Type B pancreatic cell (in vitro differentiated cells): Measurements from ENCODE around the gene TMC1. TPM values are rescaled to one million over a fixed set of nuclear protein-coding genes. Genes with fewer than 3 reads are reported as not detected.

Source experiments
- DNase-seq: peaks from one replicate; pipeline ENCODE4 v3.0.0; 2021; ENCODE audit warnings: mixed read lengths; ENCODE audit not compliant: unreplicated experiment; ENCODE audit errors: extremely low spot score
- H3K27ac Mint-ChIP-seq: 2 replicates; pipeline ENCODE4 v1.8.0; 2021; ENCODE audit warnings: mild to moderate bottlenecking, mixed read lengths
- H3K27me3 Mint-ChIP-seq: 2 replicates; pipeline ENCODE4 v1.8.0; 2021; ENCODE audit warnings: mixed read lengths
- H3K36me3 Mint-ChIP-seq: 2 replicates; pipeline ENCODE4 v1.8.0; 2021; ENCODE audit warnings: mixed read lengths
- H3K4me1 Mint-ChIP-seq: one replicate; pipeline ENCODE4 v1.8.0; 2021; ENCODE audit warnings: mixed read lengths; ENCODE audit not compliant: unreplicated experiment
- H3K4me3 Mint-ChIP-seq: 2 replicates; pipeline ENCODE4 v1.8.0; 2021; ENCODE audit warnings: mild to moderate bottlenecking, mixed read lengths
- H3K9me3 Mint-ChIP-seq: 2 replicates; pipeline ENCODE4 v1.8.0; 2021; ENCODE audit warnings: mixed read lengths
- total RNA-seq: library from RNA; stranded (reverse); gene quantifications from 2 replicates; pipeline ENCODE4 v1.2.1, GENCODE V29; 2021; ENCODE audit warnings: low replicate concordance
- TF ChIP-seq, protein P1 (sequence below): fragments of 200-600 bp; sonication (generic); conservative IDR thresholded peaks from 2 replicates; pipeline ENCODE4 v1.5.0; 2021; ENCODE audit warnings: antibody characterized with exemption, mild to moderate bottlenecking

The TMC1 gene
- total RNA-seq, 1 donor from 2014 or later: not detected

DNA sequence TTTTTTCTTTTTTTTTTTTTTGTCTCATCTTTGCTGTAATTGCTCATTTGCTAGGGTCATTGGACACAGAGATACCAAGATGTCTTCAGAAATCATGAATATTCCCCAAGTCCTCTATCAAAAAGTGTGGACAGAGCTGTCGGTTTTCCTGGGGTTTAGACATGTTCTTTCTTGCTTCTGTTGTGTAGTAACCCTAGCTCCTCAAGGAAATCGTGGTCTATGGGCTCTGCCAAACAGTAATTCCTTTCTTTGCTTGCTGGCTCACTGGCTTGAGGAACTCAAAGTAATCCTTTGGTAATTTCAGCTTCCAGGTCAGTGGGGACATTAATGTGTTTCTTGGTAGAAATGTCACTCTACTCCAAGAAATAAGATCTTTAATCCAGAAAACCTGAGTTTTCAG is 101.7 kb downstream of the TMC1 start:
- TF ChIP-seq, protein P1, sequence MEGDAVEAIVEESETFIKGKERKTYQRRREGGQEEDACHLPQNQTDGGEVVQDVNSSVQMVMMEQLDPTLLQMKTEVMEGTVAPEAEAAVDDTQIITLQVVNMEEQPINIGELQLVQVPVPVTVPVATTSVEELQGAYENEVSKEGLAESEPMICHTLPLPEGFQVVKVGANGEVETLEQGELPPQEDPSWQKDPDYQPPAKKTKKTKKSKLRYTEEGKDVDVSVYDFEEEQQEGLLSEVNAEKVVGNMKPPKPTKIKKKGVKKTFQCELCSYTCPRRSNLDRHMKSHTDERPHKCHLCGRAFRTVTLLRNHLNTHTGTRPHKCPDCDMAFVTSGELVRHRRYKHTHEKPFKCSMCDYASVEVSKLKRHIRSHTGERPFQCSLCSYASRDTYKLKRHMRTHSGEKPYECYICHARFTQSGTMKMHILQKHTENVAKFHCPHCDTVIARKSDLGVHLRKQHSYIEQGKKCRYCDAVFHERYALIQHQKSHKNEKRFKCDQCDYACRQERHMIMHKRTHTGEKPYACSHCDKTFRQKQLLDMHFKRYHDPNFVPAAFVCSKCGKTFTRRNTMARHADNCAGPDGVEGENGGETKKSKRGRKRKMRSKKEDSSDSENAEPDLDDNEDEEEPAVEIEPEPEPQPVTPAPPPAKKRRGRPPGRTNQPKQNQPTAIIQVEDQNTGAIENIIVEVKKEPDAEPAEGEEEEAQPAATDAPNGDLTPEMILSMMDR: no peak
- Mint-ChIP-seq H3K27ac (no peak overlapping the region), H3K36me3 (no peaks in the 10 kb centered on the region), H3K9me3 (no peaks in the 10 kb centered on the region), H3K4me3 (no peak overlapping the region), H3K27me3 (no peaks in the 10 kb centered on the region), H3K4me1 (no peaks in the 10 kb centered on the region)
- DNase-seq: no peak

DNA sequence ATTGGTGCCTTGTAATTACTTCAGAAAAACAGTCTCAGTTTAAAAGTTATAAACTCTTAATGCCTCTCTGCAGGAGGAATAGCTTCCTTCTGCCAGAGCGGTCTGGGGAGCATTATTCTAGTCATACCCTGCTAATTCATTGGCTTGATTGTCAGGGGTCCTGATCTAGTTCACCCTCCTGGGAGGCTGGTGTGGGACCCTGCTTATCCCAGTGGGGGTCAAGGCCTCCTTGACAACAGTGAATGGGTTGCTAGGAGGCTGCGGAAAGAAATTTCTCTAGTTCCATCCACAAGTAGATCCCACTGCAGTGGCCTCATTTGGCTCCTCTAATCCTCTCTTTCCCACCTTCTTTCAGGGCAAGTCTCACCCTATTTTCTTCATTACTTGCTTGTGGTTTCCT is 105.7 kb downstream of the TMC1 start:
- DNase-seq: no peak
- H3K9me3 Mint-ChIP-seq: no peaks in the 10 kb centered on the region

DNA sequence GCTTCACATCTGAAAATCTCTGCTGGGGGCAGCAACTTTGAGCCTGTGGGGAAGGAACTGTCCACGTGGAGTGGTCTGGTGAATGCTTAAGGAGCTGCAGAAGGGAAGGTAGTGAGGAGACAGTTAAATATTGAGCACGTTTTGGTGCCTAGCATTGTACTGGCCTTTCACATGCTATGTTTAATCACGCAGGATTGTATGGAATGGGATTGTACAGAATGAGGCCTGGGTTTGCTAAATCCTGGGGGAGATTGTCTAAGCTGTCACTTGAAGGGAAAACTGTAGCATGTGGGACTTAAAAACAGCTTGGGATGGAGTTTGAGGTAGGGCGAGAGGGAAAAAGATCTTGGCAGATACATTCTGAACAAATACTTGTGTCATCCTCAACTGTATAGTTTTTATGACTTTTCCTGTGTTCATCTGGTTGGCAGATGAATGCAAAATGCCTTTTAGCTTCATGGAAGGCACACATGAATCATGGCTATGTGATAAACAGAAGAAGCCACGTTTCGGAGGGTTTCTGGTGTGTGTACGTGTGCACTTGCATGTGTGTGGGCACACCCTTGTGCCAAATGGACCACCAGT is 106.6 kb downstream of the TMC1 start:
- no peaks in the 10 kb centered on the region for H3K27me3 Mint-ChIP-seq
- no peak overlapping the region for H3K4me3 Mint-ChIP-seq
- H3K9me3 Mint-ChIP-seq: no peaks in the 10 kb centered on the region
- TF ChIP-seq, protein P1: no peak
- no peak overlapping the region for H3K27ac Mint-ChIP-seq
- DNase-seq: no peak
- H3K4me1 Mint-ChIP-seq: no peaks in the 10 kb centered on the region
- H3K36me3 Mint-ChIP-seq: no peaks in the 10 kb centered on the region

More for the DNA sequence above, 105.7 kb downstream of the TMC1 start:
- Mint-ChIP-seq H3K4me1 (no peaks in the 10 kb centered on the region), H3K4me3 (no peak overlapping the region), H3K36me3 (no peaks in the 10 kb centered on the region), H3K27ac (no peak overlapping the region), H3K27me3 (no peaks in the 10 kb centered on the region)
- TF ChIP-seq, protein P1: no peak

DNA sequence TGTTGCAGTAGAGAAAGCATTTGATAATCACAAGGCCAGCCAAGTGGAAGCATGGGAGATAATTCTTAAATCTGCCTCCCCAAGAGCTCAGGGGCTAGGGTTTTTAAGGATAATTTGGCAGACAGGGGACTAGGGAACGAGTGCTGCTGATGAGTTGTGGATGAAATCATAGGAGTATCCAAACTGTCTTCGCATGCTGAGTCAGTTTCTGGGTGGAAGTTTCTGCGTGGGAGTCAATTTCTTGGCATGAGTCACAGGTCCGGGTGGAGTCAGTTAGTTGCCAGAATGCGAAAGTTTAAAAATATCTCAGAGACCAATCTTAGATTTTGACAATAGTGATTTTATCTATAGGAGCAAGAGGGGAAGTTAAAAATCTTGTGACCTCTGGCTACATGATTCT is 112.6 kb downstream of the TMC1 start:
- H3K9me3 Mint-ChIP-seq: peaks cover 9% of the 10 kb centered on the region
- H3K27me3 Mint-ChIP-seq: no peaks in the 10 kb centered on the region
- no peak for DNase-seq
- no peaks in the 10 kb centered on the region for H3K4me1 Mint-ChIP-seq
- H3K27ac Mint-ChIP-seq: no peak overlapping the region
- TF ChIP-seq, protein P1: no peak
- no peaks in the 10 kb centered on the region for H3K36me3 Mint-ChIP-seq
- H3K4me3 Mint-ChIP-seq: no peak overlapping the region

DNA sequence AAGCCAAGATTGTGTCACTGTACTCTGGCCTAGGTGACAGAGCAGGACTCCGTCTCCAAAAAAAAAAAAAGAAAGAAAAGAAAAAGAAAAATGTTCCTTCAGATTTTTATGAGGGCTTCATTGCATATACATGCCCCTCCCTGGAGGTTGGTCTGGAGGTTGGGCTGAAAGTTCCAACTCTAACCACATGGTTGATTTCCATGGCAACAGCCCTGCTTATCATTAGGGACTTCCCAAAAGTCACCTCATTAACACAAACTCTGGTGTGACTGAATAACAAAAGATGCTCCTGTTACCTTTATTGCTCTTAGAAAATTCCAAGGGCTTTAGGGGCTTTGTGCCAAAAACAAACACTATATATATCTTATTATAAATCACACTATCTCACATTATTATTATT is 113.8 kb downstream of the TMC1 start:
- Mint-ChIP-seq H3K4me1 (no peaks in the 10 kb centered on the region), H3K27me3 (no peaks in the 10 kb centered on the region), H3K36me3 (no peaks in the 10 kb centered on the region), H3K9me3 (peaks cover 9% of the 10 kb centered on the region), H3K4me3 (no peak overlapping the region), H3K27ac (no peak overlapping the region)
- TF ChIP-seq, protein P1: no peak
- no peak for DNase-seq

DNA sequence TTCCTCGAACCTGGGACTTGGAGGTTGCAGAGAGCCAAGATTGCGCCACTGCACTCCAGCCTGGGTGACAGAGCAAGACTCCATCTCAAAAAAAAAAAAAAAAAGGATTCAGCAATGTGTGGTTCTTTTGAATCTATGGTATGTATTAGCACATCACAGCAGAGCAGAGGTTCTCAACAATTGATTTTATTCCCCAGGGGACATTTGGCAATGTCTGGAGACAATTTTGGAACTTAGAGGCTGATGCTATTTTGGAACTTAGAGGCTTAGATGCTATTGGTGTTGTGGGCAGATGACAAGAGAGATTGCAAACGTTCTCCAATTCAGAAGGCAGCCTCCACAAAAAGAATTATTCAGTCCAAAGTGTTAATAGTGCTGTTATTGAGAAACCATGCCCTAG is 115.2 kb downstream of the TMC1 start:
- no peak overlapping the region for H3K27ac Mint-ChIP-seq
- peaks cover 9% of the 10 kb centered on the region for H3K9me3 Mint-ChIP-seq
- H3K4me1 Mint-ChIP-seq: no peaks in the 10 kb centered on the region
- no peaks in the 10 kb centered on the region for H3K36me3 Mint-ChIP-seq
- TF ChIP-seq, protein P1: no peak
- DNase-seq: no peak
- H3K4me3 Mint-ChIP-seq: no peak overlapping the region
- no peaks in the 10 kb centered on the region for H3K27me3 Mint-ChIP-seq
